GM23248 (cell line): ENCODE data around the gene PLD1.

Experiments used
- EZH2 ChIP-seq: fragments of 200-600 bp; sonication (generic); IDR thresholded peaks from 2 replicates; pipeline ENCODE4 v1.6.1; 2018; ENCODE audit warnings: antibody characterized with exemption, mild to moderate bottlenecking; ENCODE audit not compliant: insufficient read depth, poor library complexity, severe bottlenecking
- EZH2phosphoT487 ChIP-seq: fragments of 200-600 bp; sonication (generic); IDR thresholded peaks from 2 replicates; pipeline ENCODE4 v1.6.1; 2018; ENCODE audit warnings: antibody characterized with exemption, moderate library complexity, mild to moderate bottlenecking, low read depth; ENCODE audit not compliant: insufficient read depth

- TF ChIP-seq EZH2phosphoT487 (no peak), EZH2 (no peak)
Observed at GRCh38 chr3:171552531-171552930, 257.8 kb downstream of the PLD1 start.
